Mucosa of rectum (tissue), 2 donors: ENCODE measurements around the gene ALMS1.

ENCODE experiments used
- H3K27ac ChIP-seq, 2 donors: one replicate each; pipeline ENCODE4 v1.7.0; 2013; ENCODE audit warnings: inconsistent platforms in 2 of 2, low read depth in 2 of 2, low read length in 2 of 2
- H3K27me3 ChIP-seq, 2 donors: one replicate each; pipeline ENCODE4 v1.7.0; 2013; ENCODE audit warnings: low read length in 2 of 2; ENCODE audit not compliant: control insufficient read depth in 2 of 2, insufficient read depth in 2 of 2
- H3K36me3 ChIP-seq, 2 donors: one replicate each; pipeline ENCODE4 v1.7.0; 2013; ENCODE audit warnings: low read length in 2 of 2; ENCODE audit not compliant: control insufficient read depth in 2 of 2, insufficient read depth in 2 of 2
- H3K4me1 ChIP-seq, 2 donors: one replicate each; pipeline ENCODE4 v1.7.0; 2013; ENCODE audit warnings: low read length in 2 of 2, mild to moderate bottlenecking in 1 of 2; ENCODE audit not compliant: control insufficient read depth in 2 of 2, insufficient read depth in 2 of 2
- H3K4me3 ChIP-seq, 2 donors: one replicate each; pipeline ENCODE4 v1.7.0; 2013; ENCODE audit warnings: low read length in 2 of 2
- H3K9ac ChIP-seq, 2 donors: one replicate each; pipeline ENCODE4 v1.7.0; 2013; ENCODE audit warnings: low read length in 2 of 2, low read depth in 1 of 2, mild to moderate bottlenecking in 1 of 2
- H3K9me3 ChIP-seq, 2 donors: one replicate each; pipeline ENCODE4 v1.7.0; 2013; ENCODE audit warnings: low read length in 2 of 2; ENCODE audit not compliant: control insufficient read depth in 2 of 2
- donor health status: healthy.
- donor health status: Normal muscosa, but diverticular disease.

ALMS1 gene

DNA sequence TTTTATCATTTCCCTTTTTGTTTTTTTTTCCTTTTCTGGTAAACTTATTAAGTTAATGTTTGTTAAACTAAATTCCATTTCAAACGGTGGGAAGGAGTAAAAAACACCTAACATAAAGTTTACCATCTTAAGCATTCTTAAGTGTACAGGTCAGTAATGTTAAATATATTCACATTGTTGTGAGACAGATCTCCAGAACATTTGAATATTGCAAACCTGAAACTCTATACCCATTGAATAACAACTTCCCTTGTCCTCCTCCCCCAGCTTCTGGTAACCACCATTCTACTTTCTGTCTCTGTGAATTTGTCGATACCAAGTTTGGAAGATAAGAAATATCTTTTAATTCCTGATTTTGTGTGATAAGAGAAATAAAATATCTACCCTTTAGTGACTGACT lies 268.5 kb downstream of the ALMS1 start:
- Histone ChIP-seq H3K36me3 (no peaks in the 10 kb centered on the region), H3K4me1 (no peaks in the 10 kb centered on the region), H3K9me3 (no peaks in the 10 kb centered on the region), H3K27ac (no peak overlapping the region), H3K27me3 (no peaks in the 10 kb centered on the region), H3K4me3 (no peak overlapping the region), H3K9ac (no peak overlapping the region)
